Psoas muscle (tissue), 8 donors: ENCODE results near the gene MPL. TPM values are rescaled to one million over a fixed set of nuclear protein-coding genes. Genes with fewer than 3 reads are reported as not detected.

ENCODE experiments used
- ATAC-seq, 4 donors: fragments of 200-7000 bp; cut with Tn5 transposase; one replicate each; pipeline ENCODE4 v1.9.1; 2020; ENCODE audit warnings: moderate library complexity in 3 of 4, mild to moderate bottlenecking in 2 of 4
- DNase-seq, 2 donors: peaks; one replicate each; pipeline ENCODE4 v3.0.0-alpha.2; 2020
- H3K27ac ChIP-seq: fragments of 200-600 bp; one replicate; pipeline ENCODE4 v1.8.0; 2022
- H3K27me3 ChIP-seq, 3 donors: fragments of 200-600 bp in 1 of 3; one replicate each; pipeline versions ENCODE4 v1.6.1 to v1.8.0; 2013 to 2022; ENCODE audit warnings: low read length in 2 of 3, mild to moderate bottlenecking in 2 of 3, moderate library complexity in 1 of 3; ENCODE audit not compliant: insufficient read depth in 3 of 3
- H3K36me3 ChIP-seq, 2 donors: fragments of 200-600 bp in 1 of 2; one replicate each; pipeline versions ENCODE4 v1.6.1 to v1.8.0; 2013 to 2022; ENCODE audit warnings: low read depth in 1 of 2, mild to moderate bottlenecking in 1 of 2, moderate library complexity in 1 of 2; ENCODE audit not compliant: insufficient read depth in 1 of 2
- H3K4me1 ChIP-seq: fragments of 200-600 bp; one replicate; pipeline ENCODE4 v1.8.0; 2022
- H3K4me3 ChIP-seq: fragments of 200-600 bp; one replicate; pipeline ENCODE4 v1.8.0; 2022; ENCODE audit warnings: mild to moderate bottlenecking
- H3K9me3 ChIP-seq: fragments of 200-600 bp; one replicate; pipeline ENCODE4 v1.8.0; 2022
- WGBS, 3 donors: extraction: QIAGEN DNeasy Blood & Tissue Kit; methylation state at CpG; one replicate each; pipeline versions ENCODE4 v1.1.6 to v1.1.7; 2013; 5-methylcytosine and 5-hydroxymethylcytosine counted together
- intact Hi-C, 2 donors: fragments of 100-400 bp; cut with DNase I; formaldehyde crosslinking; loops; one replicate each; pipeline versions ENCODE4 v1.11.0 to v1.14.2; 2022
- polyA plus RNA-seq, 3 donors: library from polyadenylated mRNA; stranded (reverse); fragments of 200-250 nt; gene quantifications; one replicate each; pipeline ENCODE4 v1.2.3, GENCODE V29; 2013
- total RNA-seq, 4 donors: library from RNA; stranded (reverse); fragmentation: NEBNext Ultra II Directional in 2 of 4; extraction: Animal tissue kit (Norgen Biotek cat#: 25700) in 2 of 4; gene quantifications; one replicate each; pipeline versions ENCODE4 v1.2.1 to v1.2.4, GENCODE V29; 2021 to 2023
- TF ChIP-seq, protein P1 (sequence below): fragments of 200-600 bp; IDR thresholded peaks from one replicate; pipeline ENCODE4 v1.8.0; 2022; ENCODE audit warnings: antibody characterized with exemption
- donor health status: healthy with polysubstance abuse.
- donor health status: DM: no; HTN: no; CAD: no; lungs with moderate emphysema.
- donor health status: Bipolar disorder and iron deficiency.
- donor health status: healthy.
- donor health status: DM: yes; HTN: yes; CAD: no.
- donor health status: DM: no; HTN: no; CAD: no.
- donor health status: DM: no; HTN: no; CAD: no.
- donor health status: DM: yes; HTN: yes; CAD: no.

The MPL gene
- total and polyA plus RNA-seq, 7 donors, result 0.01 to 0.11 TPM; not detected in 5

GRCh38 chr1:43308635-43309404 lies 28.8 kb upstream of the MPL start:
- intact Hi-C loops, result no loop called here

GRCh38 chr1:43309405-43310025 lies 28.1 kb upstream of the MPL start:
- ATAC-seq, result no peak
- TF ChIP-seq, protein P1, sequence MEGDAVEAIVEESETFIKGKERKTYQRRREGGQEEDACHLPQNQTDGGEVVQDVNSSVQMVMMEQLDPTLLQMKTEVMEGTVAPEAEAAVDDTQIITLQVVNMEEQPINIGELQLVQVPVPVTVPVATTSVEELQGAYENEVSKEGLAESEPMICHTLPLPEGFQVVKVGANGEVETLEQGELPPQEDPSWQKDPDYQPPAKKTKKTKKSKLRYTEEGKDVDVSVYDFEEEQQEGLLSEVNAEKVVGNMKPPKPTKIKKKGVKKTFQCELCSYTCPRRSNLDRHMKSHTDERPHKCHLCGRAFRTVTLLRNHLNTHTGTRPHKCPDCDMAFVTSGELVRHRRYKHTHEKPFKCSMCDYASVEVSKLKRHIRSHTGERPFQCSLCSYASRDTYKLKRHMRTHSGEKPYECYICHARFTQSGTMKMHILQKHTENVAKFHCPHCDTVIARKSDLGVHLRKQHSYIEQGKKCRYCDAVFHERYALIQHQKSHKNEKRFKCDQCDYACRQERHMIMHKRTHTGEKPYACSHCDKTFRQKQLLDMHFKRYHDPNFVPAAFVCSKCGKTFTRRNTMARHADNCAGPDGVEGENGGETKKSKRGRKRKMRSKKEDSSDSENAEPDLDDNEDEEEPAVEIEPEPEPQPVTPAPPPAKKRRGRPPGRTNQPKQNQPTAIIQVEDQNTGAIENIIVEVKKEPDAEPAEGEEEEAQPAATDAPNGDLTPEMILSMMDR, result no peak
- no peak overlapping the region for H3K4me3 ChIP-seq
- H3K27me3 ChIP-seq, result no peaks in the 10 kb centered on the region
- WGBS, 3 donors, result 84 to 88% (median 85%) methylated on average over 13 of the region's 13 CpGs
- no peak for DNase-seq
- H3K4me1 ChIP-seq, result no peaks in the 10 kb centered on the region
- H3K9me3 ChIP-seq, result no peaks in the 10 kb centered on the region
- intact Hi-C loops, result loop anchor here in 1 of 2 donors (10.0 kb wide), 1 partner anchor 1165 kb away; no protein-coding TSS in a partner anchor
- no peaks in the 10 kb centered on the region for H3K36me3 ChIP-seq
- no peak overlapping the region for H3K27ac ChIP-seq

More at GRCh38 chr1:43308635-43309404, 28.8 kb upstream of the MPL start:
- DNase-seq (peak in 1 of 2 donors; percentile 19), ATAC-seq (no peak)
- Histone ChIP-seq H3K27me3 (no peaks in the 10 kb centered on the region), H3K4me3 (no peak overlapping the region), H3K27ac (no peak overlapping the region), H3K36me3 (no peaks in the 10 kb centered on the region), H3K9me3 (no peaks in the 10 kb centered on the region), H3K4me1 (no peaks in the 10 kb centered on the region)
- WGBS, 3 donors, result 84 to 92% (median 90%) methylated on average over 20 of the region's 20 CpGs
- TF ChIP-seq, protein P1, result no peak

- Histone ChIP-seq H3K36me3 (no peaks in the 10 kb centered on the region), H3K4me1 (no peaks in the 10 kb centered on the region), H3K4me3 (no peak overlapping the region), H3K9me3 (no peaks in the 10 kb centered on the region), H3K27ac (no peak overlapping the region), H3K27me3 (no peaks in the 10 kb centered on the region)
- TF ChIP-seq, protein P1, result no peak
- intact Hi-C loops, result loop anchor here in 1 of 2 donors (10.0 kb wide), 1 partner anchor 1167 kb away; no protein-coding TSS in a partner anchor
- DNase-seq (no peak), ATAC-seq (no peak)
- WGBS, 3 donors, result 81 to 90% (median 88%) methylated on average over 9 of the region's 9 CpGs
Observed at GRCh38 chr1:43311521-43311920, 26.1 kb upstream of the MPL start.

GRCh38 chr1:43312212-43312623 lies 25.4 kb upstream of the MPL start:
- Histone ChIP-seq H3K27me3 (no peaks in the 10 kb centered on the region), H3K4me3 (no peak overlapping the region), H3K4me1 (no peaks in the 10 kb centered on the region), H3K36me3 (no peaks in the 10 kb centered on the region), H3K27ac (no peak overlapping the region), H3K9me3 (no peaks in the 10 kb centered on the region)
- TF ChIP-seq, protein P1, result no peak
- WGBS, 3 donors, result 81 to 88% (median 86%) methylated on average over 19 of the region's 19 CpGs
- DNase-seq, result no peak
- no peak for ATAC-seq
- intact Hi-C loops, result loop anchor here in 1 of 2 donors (10.0 kb wide), 1 partner anchor 1167 kb away; no protein-coding TSS in a partner anchor
